ENCODE data around the gene ADAMTS4. TPM values are rescaled to one million over a fixed set of nuclear protein-coding genes. Genes with fewer than 3 reads are reported as not detected.

The ADAMTS4 gene
- total RNA-seq, 4 donors from 2014 or later: 16.8 to 79.3 (median 33.9) TPM

DNA sequence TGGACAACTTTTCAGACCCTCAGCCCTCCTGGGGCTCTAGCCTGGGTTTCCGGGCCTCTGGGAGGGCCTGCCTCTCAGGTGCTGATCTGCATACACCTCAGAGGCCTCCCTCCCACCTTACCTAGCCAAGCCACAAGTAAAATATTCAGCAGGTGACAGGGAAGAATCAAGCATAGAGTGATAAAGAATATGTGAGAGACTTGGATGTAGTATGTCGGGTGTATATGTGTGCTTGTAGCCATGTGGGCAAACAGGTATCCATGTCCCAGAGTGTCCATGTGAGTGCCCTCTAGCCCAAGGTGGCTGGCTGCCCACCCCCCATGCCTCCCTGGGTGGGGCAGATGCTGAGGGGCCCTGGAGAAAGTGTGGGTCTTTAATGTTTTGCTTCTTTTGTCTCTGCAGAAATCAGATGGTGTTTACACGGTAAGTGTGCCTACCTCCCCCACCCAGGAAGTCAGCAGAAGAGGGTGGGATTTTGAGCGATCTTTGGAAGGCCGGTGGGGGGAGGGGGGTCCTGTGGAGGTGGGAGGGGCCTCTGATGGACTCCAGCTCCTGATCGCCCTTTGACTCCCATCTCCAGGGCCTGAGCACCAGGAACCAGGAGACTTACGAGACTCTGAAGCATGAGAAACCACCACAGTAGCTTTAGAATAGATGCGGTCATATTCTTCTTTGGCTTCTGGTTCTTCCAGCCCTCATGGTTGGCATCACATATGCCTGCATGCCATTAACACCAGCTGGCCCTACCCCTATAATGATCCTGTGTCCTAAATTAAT lies 19.6 kb upstream of the ADAMTS4 start:
- no peak for TF ChIP-seq CTCF (IDR thresholded peaks at IDR 0.05; ENCODE audit: low read depth)

DNA sequence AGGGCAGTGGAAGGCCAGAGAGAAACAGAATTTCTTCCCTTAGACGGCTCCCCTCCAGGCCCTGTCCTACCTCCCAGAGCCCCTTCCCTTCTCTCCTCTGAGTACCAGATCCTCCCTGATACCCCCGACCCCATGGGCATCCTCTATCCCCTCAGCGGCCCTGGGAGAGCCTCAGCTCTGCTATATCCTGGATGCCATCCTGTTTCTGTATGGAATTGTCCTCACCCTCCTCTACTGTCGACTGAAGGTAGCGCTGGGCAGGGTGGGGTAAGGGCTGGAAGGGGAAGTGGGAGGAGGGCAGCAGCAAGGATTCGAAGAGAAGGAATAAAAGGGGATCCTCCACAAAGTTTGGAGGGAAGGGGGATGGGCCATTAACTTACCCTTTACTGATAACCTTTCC lies 19.0 kb upstream of the ADAMTS4 start:
- TF ChIP-seq CTCF (IDR thresholded peaks at IDR 0.05; ENCODE audit: low read depth): no peak

- TF ChIP-seq CTCF (IDR thresholded peaks at IDR 0.05; ENCODE audit: low read depth): no peak
Measured at GRCh38 chr1:161216945-161217712, 18.3 kb upstream of the ADAMTS4 start.

DNA sequence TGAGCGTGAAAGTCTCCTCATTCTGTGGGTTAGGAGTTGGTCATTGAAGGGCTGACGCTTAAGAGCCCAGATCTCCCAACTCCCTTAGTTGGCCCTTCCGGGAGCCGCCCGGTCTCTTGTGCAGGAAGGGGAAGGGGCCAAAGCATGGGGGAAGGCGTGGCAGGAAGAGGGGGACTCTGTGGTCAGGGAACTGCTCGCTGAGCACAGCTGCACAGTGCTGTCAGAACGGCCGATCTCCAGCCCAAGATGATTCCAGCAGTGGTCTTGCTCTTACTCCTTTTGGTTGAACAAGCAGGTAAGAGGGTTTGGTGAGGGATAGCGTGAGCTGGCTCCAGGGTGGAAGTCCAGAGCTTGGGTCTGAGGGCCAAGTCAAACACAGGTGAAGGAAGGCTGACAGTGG lies 16.2 kb upstream of the ADAMTS4 start, which contains the start of gene FCER1G:
FCER1G (plus strand) TSS at position 220 of the 400 bp plus-strand sequence; CDS start at position 247, 27 bp downstream.
- TF ChIP-seq CTCF (IDR thresholded peaks at IDR 0.05; ENCODE audit: low read depth): no peak

GRCh38 chr1:161214369-161214768 lies 15.5 kb upstream of the ADAMTS4 start:
- TF ChIP-seq CTCF (IDR thresholded peaks at IDR 0.05; ENCODE audit: low read depth): no peak

DNA sequence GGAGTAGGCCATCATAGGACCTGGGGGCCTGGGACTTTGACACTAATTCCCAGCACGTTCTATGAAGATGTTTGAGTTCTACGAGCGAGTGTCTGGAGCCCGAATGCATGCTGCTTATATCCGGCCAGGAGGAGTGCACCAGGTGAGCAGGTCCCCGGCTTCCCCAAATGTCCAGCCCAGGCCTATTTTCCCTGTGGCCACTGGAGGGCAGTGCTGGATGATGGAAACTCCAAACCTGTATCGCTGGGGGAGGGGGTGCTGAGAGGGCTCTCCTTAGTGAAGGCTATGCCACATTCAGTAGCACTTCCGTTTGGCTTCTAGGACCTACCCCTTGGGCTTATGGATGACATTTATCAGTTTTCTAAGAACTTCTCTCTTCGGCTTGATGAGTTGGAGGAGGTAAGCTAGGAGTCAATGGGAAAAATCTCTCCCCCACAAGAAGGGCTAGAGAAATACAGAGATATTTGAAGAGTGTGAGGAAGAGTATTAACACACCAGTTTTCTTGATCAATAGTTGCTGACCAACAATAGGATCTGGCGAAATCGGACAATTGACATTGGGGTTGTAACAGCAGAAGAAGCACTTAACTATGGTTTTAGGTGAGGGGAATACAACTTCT lies 11.0 kb upstream of the ADAMTS4 start:
- TF ChIP-seq CTCF (IDR thresholded peaks at IDR 0.05; ENCODE audit: low read depth): no peak

DNA sequence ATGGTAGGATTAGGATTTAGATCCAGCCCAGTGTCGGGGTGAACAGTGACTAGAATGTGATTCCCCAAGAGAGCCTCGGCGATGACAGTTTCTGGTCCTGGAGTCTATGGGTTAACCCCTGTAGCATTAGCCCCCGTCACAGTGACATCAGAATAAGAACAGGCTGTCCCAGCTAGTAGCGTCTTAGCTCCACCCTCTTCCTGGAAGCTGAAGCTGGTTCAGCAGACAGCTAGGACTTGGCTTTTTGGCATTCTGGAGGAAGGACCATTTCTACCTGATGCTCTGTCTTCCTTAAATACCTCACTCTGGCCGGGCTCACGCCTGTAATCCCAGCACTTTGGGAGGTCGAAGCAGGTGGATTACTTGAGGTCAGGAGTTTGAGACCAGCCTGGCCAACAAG lies 8.3 kb upstream of the ADAMTS4 start:
- no peak for TF ChIP-seq CTCF (IDR thresholded peaks at IDR 0.05; ENCODE audit: low read depth)
